ENCODE data around the gene HECW1. TPM values are rescaled to one million over a fixed set of nuclear protein-coding genes. Genes with fewer than 3 reads are reported as not detected.

Gene HECW1
- polyA plus RNA-seq, 1 donor (not counting 4 experiments of a cell fraction or from before 2014, with no cell fraction given) = not detected

- H3K4me2 ChIP-seq (ENCODE audit: control insufficient read depth, extremely low read depth, insufficient read depth, low read depth, low read length) = no peak overlapping the region
- H3K9me3 ChIP-seq (ENCODE audit: control insufficient read depth, low read depth, low read length) = peaks cover 4% of the 10 kb centered on the region
- no peak overlapping the region for H3K27ac ChIP-seq (ENCODE audit: control insufficient read depth, insufficient read depth, low read length)
- dilution Hi-C loops (cut with MboI; ENCODE audit: extremely low pct_ligation_motif_present, low sequenced_read_pairs) = no loop called here
- no peak overlapping the region for H2AFZ ChIP-seq (ENCODE audit: control insufficient read depth, low read length)
- no peak for TF ChIP-seq EZH2 (IDR thresholded peaks at IDR 0.05; ENCODE audit: low read length)
- TF ChIP-seq CTCF (optimal IDR thresholded peaks at IDR 0.05 in 1 of 3, IDR thresholded peaks at IDR 0.05 in 1 of 3, conservative IDR thresholded peaks at IDR 0.05 in 1 of 3; ENCODE audit: extremely low read depth in 1 of 3, insufficient read depth in 2 of 3, low read length in 3 of 3) = no peak
- peaks cover 14% of the 10 kb centered on the region for H3K27me3 ChIP-seq (ENCODE audit: control insufficient read depth, extremely low read depth, insufficient read depth, low read length)
- FAIRE-seq (no peak), DNase-seq (ENCODE audit: low read depth, low spot score) (no peak)
- no peaks in the 10 kb centered on the region for H3K36me3 ChIP-seq (ENCODE audit: control insufficient read depth in 2 of 2, extremely low read depth in 1 of 2, insufficient read depth in 2 of 2, low read length in 2 of 2)
- no peaks in the 10 kb centered on the region for H3K4me1 ChIP-seq (ENCODE audit: control insufficient read depth, extremely low read depth, insufficient read depth, low read length)
- no peaks in the 10 kb centered on the region for H3K9me1 ChIP-seq (ENCODE audit: control insufficient read depth, extremely low read depth, insufficient read depth, low read length)
- H3K79me2 ChIP-seq (ENCODE audit: control insufficient read depth, insufficient read depth, low read length) = no peaks in the 10 kb centered on the region
- no peaks in the 10 kb centered on the region for H4K20me1 ChIP-seq (ENCODE audit: control insufficient read depth, extremely low read depth, insufficient read depth, low read length)
- H3K4me3 ChIP-seq (ENCODE audit: control insufficient read depth in 2 of 3, extremely low read depth in 1 of 3, insufficient read depth in 2 of 3, low read depth in 1 of 3, low read length in 3 of 3) = no peak overlapping the region
- no peak overlapping the region for H3K9ac ChIP-seq (ENCODE audit: control insufficient read depth, extremely low read depth, insufficient read depth, low read length)
These were observed 12.7 kb upstream of the HECW1 start for GRCh38 chr7:43099750-43100149.

- Histone ChIP-seq H2AFZ (ENCODE audit: control insufficient read depth, low read length) (no peak overlapping the region), H3K9me3 (ENCODE audit: control insufficient read depth, low read depth, low read length) (no peaks in the 10 kb centered on the region), H3K36me3 (ENCODE audit: control insufficient read depth in 2 of 2, extremely low read depth in 1 of 2, insufficient read depth in 2 of 2, low read length in 2 of 2) (no peaks in the 10 kb centered on the region), H3K4me2 (ENCODE audit: control insufficient read depth, extremely low read depth, insufficient read depth, low read depth, low read length) (no peak overlapping the region), H3K9ac (ENCODE audit: control insufficient read depth, extremely low read depth, insufficient read depth, low read length) (no peak overlapping the region), H4K20me1 (ENCODE audit: control insufficient read depth, extremely low read depth, insufficient read depth, low read length) (no peaks in the 10 kb centered on the region), H3K27ac (ENCODE audit: control insufficient read depth, insufficient read depth, low read length) (no peak overlapping the region), H3K27me3 (ENCODE audit: control insufficient read depth, extremely low read depth, insufficient read depth, low read length) (peaks cover 5% of the 10 kb centered on the region), H3K4me3 (ENCODE audit: control insufficient read depth in 2 of 3, extremely low read depth in 1 of 3, insufficient read depth in 2 of 3, low read depth in 1 of 3, low read length in 3 of 3) (no peak overlapping the region), H3K79me2 (ENCODE audit: control insufficient read depth, insufficient read depth, low read length) (no peaks in the 10 kb centered on the region), H3K9me1 (ENCODE audit: control insufficient read depth, extremely low read depth, insufficient read depth, low read length) (no peaks in the 10 kb centered on the region), H3K4me1 (ENCODE audit: control insufficient read depth, extremely low read depth, insufficient read depth, low read length) (no peaks in the 10 kb centered on the region)
- DNase-seq (ENCODE audit: low read depth, low spot score) (no peak), FAIRE-seq (no peak)
- TF ChIP-seq EZH2 (IDR thresholded peaks at IDR 0.05; ENCODE audit: low read length) (no peak), CTCF (optimal IDR thresholded peaks at IDR 0.05 in 1 of 3, IDR thresholded peaks at IDR 0.05 in 1 of 3, conservative IDR thresholded peaks at IDR 0.05 in 1 of 3; ENCODE audit: extremely low read depth in 1 of 3, insufficient read depth in 2 of 3, low read length in 3 of 3) (no peak)
- dilution Hi-C loops (cut with MboI; ENCODE audit: extremely low pct_ligation_motif_present, low sequenced_read_pairs) = no loop called here
These were observed 7.5 kb upstream of the HECW1 start for GRCh38 chr7:43104874-43105520.

Data from keratinocyte (primary cell).